Measurements from ENCODE around the gene DLL3.

DLL3 gene

GRCh38 chr19:39489756-39490155, 9.0 kb upstream of the DLL3 start:
- no peak for DNase-seq

- DNase-seq = no peak
Observed at GRCh38 chr19:39492225-39492624, 6.5 kb upstream of the DLL3 start.

GRCh38 chr19:39492788-39493187, 6.0 kb upstream of the DLL3 start:
- no peak for DNase-seq

GRCh38 chr19:39494661-39495060, 4.1 kb upstream of the DLL3 start:
- no peak for DNase-seq

- DNase-seq = no peak
Observed at GRCh38 chr19:39496063-39496462, 2.7 kb upstream of the DLL3 start.

GRCh38 chr19:39497701-39497995, 1.1 kb upstream of the DLL3 start:
- DNase-seq = no peak

- no peak for DNase-seq
Observed at GRCh38 chr19:39497996-39498797, 550 bp upstream of the DLL3 start.

- no peak for DNase-seq
Observed at GRCh38 chr19:39499932-39500331, 1.2 kb downstream of the DLL3 start.

GRCh38 chr19:39500543-39500942, 1.8 kb downstream of the DLL3 start:
- DNase-seq = no peak

- no peak for DNase-seq
Observed at GRCh38 chr19:39501340-39501739, 2.6 kb downstream of the DLL3 start.

GRCh38 chr19:39502640-39503417, 4.1 kb downstream of the DLL3 start:
- peak; percentile 73 for DNase-seq

GRCh38 chr19:39506598-39506943, 7.8 kb downstream of the DLL3 start:
- DNase-seq = no peak

GRCh38 chr19:39506944-39507714, 8.4 kb downstream of the DLL3 start:
- peak; percentile 62 for DNase-seq

GRCh38 chr19:39507715-39508364, 9.1 kb downstream of the DLL3 start:
- DNase-seq = no peak

GRCh38 chr19:39508629-39509028, 9.9 kb downstream of the DLL3 start:
- no peak for DNase-seq

GRCh38 chr19:39509233-39509632, 10.5 kb downstream of the DLL3 start:
- DNase-seq = no peak

GRCh38 chr19:39512988-39513387, 14.2 kb downstream of the DLL3 start:
- DNase-seq = no peak

- DNase-seq = no peak
Observed at GRCh38 chr19:39514840-39515550, 16.2 kb downstream of the DLL3 start, which contains the start of gene SELENOV. TSS of gene SELENOV (plus strand) at chr19:39515139. CDS start at chr19:39515213, 74 bp downstream.

- DNase-seq = no peak
Observed at GRCh38 chr19:39515551-39516191, 16.9 kb downstream of the DLL3 start.

- no peak for DNase-seq
Observed at GRCh38 chr19:39516270-39516669, 17.5 kb downstream of the DLL3 start.

GRCh38 chr19:39517432-39517831, 18.7 kb downstream of the DLL3 start:
- no peak for DNase-seq

GRCh38 chr19:39518458-39518857, 19.7 kb downstream of the DLL3 start:
- DNase-seq = no peak

All from stimulated activated CD4-positive, alpha-beta T cell treated with anti-CD3 and anti-CD28 coated beads, Interleukin-4, amount 100 ng/mL, for 24 hours (primary cell).